GM18858 (cell line): Measurements from ENCODE around the gene FAM20B.
"Not testable (repeated sequence)": the region's sequence is repeated elsewhere in the genome, so short reads cannot be mapped to it uniquely, and the experiment has no call there.

ENCODE experiments used
- ATAC-seq: cut with Tn5 transposase; IDR thresholded peaks from one replicate; pipeline ENCODE4 v1.9.1; 2021; ENCODE audit not compliant: unreplicated experiment

The FAM20B gene

GRCh38 chr1:179023946-179024650 is 1.6 kb upstream of the FAM20B start:
- no peak for ATAC-seq

GRCh38 chr1:179025975-179026812 is 500 bp downstream of the FAM20B start:
- peak; percentile 48 for ATAC-seq

- ATAC-seq = no peak
Measured at GRCh38 chr1:179026813-179027669, 1.3 kb downstream of the FAM20B start.

GRCh38 chr1:179029321-179029759 is 3.6 kb downstream of the FAM20B start:
- no peak for ATAC-seq

- no peak for ATAC-seq
Measured at GRCh38 chr1:179030130-179030529, 4.4 kb downstream of the FAM20B start.

GRCh38 chr1:179030683-179031082 is 5.0 kb downstream of the FAM20B start:
- ATAC-seq = no peak

GRCh38 chr1:179031284-179031683 is 5.6 kb downstream of the FAM20B start:
- ATAC-seq = no peak

GRCh38 chr1:179031855-179032513 is 6.3 kb downstream of the FAM20B start:
- ATAC-seq = no peak

- ATAC-seq = peak; percentile 80
Measured at GRCh38 chr1:179034720-179035119, 9.0 kb downstream of the FAM20B start.

GRCh38 chr1:179036844-179037465 is 11.3 kb downstream of the FAM20B start:
- peak; percentile 27 for ATAC-seq

GRCh38 chr1:179038528-179039281 is 13.0 kb downstream of the FAM20B start:
- no peak for ATAC-seq

- ATAC-seq = not testable (repeated sequence)
Measured at GRCh38 chr1:179039502-179040174, 13.9 kb downstream of the FAM20B start.

GRCh38 chr1:179040175-179040551 is 14.5 kb downstream of the FAM20B start:
- not testable (repeated sequence) for ATAC-seq

GRCh38 chr1:179042087-179042486 is 16.4 kb downstream of the FAM20B start:
- no peak for ATAC-seq

GRCh38 chr1:179042700-179043099 is 17.0 kb downstream of the FAM20B start:
- ATAC-seq = no peak

- no peak for ATAC-seq
Measured at GRCh38 chr1:179043266-179043665, 17.6 kb downstream of the FAM20B start.

- ATAC-seq = no peak
Measured at GRCh38 chr1:179043907-179044306, 18.2 kb downstream of the FAM20B start.

- ATAC-seq = no peak
Measured at GRCh38 chr1:179046808-179047635, 21.3 kb downstream of the FAM20B start.
